ENCODE data around the gene CDY1.
"Not testable (repeated sequence)": the region's sequence is repeated elsewhere in the genome, so short reads cannot be mapped to it uniquely, and the experiment has no call there.

Gene CDY1

GRCh38 chrY:25621817-25622216, at the start of gene CDY1:
CDY1 (plus strand) TSS chrY:25622117; CDS start chrY:25622443, 326 bp downstream.
- TF ChIP-seq, protein P1, sequence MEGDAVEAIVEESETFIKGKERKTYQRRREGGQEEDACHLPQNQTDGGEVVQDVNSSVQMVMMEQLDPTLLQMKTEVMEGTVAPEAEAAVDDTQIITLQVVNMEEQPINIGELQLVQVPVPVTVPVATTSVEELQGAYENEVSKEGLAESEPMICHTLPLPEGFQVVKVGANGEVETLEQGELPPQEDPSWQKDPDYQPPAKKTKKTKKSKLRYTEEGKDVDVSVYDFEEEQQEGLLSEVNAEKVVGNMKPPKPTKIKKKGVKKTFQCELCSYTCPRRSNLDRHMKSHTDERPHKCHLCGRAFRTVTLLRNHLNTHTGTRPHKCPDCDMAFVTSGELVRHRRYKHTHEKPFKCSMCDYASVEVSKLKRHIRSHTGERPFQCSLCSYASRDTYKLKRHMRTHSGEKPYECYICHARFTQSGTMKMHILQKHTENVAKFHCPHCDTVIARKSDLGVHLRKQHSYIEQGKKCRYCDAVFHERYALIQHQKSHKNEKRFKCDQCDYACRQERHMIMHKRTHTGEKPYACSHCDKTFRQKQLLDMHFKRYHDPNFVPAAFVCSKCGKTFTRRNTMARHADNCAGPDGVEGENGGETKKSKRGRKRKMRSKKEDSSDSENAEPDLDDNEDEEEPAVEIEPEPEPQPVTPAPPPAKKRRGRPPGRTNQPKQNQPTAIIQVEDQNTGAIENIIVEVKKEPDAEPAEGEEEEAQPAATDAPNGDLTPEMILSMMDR (IDR thresholded peaks at IDR 0.05): not testable (repeated sequence)

Measured in LNCAP (cell line).